Kasumi-1 (cell line): ENCODE data around the gene CLIC6.

Experiments used
- DNase-seq, 2 experiments: peaks; one replicate each; lab custom pipeline; 2025; lab: John Stamatoyannopoulos, UW

Gene CLIC6

DNA sequence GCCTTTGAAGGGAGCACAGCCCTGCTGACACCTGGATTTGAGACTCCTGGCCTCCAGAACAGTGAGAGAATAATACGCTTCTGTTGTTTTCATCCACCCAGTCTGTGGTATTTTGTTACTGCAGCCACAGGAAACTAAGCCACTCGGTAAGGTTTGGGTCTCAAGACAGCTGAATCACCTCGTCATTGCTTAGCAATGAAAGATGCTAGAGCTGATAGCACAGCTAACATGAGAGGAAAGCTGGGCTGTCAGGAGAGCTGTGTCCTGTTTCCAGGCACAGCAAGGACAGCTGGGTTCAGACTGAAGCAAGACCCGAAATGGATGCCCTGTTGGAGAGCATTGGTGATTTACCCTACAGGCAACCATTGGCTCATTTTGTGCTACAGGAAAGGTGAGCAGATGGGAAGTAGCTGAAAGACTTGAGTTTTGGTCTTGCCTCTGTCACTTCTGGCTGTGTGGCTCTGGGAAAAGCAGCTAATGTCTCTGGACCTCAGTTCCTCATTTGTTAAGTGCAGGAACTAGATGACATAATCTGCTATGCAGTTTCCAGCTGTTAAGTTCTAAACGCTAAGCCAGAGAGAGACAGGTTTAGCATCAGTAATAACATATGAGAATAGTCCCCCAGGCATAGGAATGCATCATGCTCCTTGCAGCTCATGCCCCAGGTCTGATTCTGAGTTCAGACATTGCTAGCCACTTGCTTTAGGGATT, 58.0 kb downstream of the CLIC6 start:
- DNase-seq = peak in 1 of 2 experiments; percentile 6

DNA sequence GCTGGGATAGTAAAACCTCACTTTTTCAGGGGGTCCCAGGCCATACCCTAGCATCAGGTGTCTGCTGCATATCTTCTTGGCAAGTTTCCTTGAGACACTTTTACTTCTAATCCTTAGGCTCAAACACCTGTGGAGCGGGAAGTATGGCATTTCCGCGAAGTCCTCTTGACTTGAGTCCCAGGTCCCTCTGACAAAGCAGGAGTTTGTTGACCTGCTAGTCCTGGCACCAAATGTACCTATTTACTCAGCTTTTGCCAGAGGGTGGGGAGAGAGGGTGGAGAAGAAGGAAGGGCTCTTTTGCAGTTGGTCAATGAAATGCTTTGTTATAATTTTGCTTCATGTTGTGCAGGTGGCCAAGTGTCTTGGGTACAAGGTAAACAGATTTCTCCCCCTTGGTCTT, 59.7 kb downstream of the CLIC6 start:
- no peak for DNase-seq

DNA sequence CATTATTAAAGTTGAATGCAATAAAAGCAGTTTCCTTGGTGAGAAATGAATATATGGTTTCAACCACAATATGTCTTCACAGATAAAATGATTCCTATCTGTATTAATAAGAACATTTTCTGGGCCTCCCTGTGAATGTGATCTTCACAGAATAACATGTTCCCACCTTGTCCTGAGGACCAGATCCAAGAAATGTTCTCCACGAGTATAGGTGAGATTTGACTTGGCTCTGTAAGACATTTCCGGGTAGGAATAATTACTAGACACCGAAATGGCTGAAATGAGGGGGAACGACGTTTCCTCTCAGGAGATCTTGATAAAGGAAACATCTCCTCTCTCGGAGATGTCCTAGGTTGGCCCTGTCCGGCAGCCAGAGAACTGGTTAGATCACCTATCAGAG, 61.4 kb downstream of the CLIC6 start:
- no peak for DNase-seq

DNA sequence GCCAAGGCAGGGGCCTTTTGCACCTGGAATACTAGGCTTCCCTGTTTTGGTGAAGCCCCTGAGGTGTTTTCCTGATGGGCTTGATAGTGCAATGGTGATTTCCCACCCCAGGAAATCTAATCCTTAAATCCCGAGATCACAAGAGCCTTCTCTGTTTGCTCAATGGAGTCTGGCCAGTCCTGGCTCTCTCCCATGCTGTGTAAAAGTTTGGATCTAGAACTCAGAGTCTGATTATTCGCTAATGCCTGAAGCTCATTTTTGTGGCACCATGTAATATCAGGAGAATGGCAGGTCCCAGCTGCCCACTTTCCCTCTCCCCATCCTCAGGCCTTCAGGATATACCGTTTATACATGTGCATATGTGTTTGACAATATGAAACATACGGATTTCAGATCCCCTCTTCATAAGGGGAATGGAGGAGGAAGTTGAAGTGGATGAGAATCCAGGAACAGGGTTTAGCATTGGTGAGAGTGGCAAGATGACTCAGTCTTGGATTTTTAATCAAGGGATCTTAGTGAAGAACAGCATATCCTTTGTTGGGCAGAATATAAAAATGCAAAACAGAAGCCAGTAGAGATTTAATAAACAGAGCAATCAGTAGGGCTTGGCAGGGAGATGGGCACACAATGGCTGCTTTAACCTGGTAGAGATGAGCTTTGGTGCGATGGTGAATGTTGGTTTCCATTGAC, 62.1 kb downstream of the CLIC6 start:
- DNase-seq = no peak

DNA sequence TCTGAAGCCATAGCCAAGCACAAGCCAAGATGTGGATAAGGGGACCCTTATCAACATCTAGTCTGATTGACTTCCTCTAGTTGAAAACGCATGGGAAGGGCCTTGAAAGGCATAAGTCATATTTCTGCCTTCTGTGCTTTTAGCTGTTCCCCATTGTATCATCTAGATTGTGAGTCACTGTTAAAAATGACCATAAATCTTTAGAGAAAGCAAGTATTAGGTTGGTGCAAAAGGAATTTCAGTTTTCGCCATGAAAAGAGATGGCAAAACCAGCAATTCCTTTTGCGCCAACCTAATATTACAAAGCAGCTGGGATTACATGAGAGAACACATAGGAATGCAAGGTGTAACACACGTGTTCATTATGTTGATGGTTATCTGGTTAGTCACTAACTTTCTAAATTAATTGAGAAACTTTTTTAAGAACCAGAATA, 63.6 kb downstream of the CLIC6 start:
- no peak for DNase-seq

DNA sequence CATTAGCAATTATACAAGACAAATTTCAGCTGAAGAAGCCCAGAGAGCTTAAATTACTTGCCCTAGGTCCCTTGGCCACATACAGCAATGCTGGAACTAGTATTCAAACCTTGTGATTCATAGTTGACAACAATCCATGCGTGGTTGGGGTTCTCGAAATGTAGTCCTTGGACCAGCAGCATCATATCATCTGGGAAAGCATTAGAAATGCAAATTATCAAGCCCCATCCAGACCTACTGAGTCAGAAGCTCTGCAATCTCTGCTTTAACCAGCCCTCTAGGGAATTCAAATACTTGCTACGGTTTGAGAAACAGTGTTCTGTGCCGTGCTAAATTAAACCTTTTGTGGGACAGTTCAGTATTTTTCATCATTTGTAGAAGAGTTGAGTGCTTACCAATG, 65.1 kb downstream of the CLIC6 start:
- DNase-seq = no peak

DNA sequence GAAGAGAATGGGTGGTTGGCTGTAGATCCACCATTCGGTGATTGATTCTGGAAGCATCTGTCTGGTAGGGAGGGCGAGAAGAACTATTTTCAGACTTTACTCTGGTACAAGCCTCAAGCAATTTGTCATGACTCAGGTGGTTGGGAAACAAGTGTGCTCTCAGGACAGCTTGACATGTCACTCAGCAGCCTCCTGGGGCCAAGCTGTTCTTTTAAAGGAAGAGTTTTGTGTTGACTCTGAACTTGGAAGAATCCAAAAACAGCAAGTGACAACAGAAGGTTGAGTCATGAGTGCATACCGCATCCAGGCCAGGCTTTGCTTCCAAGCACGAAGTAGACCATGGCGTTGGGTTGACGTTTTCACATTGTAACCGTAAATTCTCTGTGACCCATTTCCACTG, 65.9 kb downstream of the CLIC6 start:
- DNase-seq = no peak

DNA sequence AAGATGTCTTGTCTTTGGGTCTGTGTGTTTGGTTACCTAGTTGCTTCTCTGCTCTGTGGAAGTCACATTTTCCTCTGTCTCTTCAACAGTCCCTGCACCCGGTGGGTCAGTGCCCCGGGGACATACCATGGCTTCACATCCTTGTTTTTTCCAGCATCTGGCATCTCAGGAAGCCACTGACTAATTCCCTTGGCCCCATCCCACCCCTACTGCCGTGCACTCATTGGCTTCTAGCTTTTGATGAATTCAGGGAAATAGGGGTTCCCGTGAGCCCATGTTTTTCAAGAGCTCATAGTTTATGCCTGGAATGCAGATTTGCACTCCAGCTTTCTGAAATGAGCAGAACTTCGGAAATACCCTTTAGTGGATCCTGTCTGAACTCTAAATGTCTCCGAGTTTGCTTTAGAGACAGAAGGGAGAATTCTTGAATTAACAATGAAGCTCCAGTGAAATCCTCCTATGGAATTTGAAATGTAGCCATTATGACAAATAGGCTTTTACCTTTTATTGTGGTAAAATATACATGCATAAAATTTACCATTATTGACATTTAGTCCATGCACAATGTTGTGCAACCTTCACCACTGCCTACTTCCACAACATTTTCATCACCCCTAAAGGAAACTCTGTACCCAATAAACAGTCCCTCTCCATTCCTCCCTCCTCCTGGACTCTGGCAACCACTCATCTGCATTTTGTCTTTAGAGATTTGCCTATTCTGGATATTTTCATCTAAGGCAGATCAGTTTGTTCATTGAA, 67.5 kb downstream of the CLIC6 start:
- DNase-seq = no peak

DNA sequence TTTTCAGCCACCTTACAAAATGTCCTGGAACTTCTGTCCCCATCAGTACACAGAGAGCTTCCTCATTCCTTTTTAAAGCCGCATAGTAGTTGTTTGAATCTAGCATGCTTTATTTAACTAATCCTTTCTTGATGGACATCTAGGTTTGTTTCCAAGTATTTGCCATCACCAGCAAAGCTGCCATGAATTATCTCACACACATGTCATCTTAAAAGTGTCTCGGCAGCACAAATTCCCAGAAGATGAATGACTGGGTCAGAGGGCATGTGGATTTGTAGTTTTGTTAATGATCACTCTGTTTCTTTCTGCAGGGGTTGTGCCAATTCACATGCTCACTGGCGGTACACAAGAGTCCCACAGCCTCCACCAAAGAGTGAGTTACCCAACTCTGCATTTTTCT, 68.3 kb downstream of the CLIC6 start:
- DNase-seq = no peak

DNA sequence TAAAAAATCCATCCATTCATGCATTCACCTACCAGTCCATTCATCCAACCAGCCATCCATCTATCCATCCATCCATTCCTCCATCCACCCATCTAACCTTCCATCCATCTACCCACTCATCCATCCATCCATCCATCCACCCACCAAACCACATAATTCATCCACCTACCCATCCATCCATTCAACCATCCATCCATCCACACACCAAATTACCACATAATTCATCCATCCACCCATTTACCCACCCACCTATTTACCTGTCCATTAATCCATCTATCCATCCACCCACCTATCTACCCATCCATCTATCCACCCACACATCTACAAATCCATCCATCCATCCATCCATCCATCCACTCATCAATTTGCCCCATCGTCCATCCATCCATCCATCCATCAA, 71.4 kb downstream of the CLIC6 start:
- no peak for DNase-seq

DNA sequence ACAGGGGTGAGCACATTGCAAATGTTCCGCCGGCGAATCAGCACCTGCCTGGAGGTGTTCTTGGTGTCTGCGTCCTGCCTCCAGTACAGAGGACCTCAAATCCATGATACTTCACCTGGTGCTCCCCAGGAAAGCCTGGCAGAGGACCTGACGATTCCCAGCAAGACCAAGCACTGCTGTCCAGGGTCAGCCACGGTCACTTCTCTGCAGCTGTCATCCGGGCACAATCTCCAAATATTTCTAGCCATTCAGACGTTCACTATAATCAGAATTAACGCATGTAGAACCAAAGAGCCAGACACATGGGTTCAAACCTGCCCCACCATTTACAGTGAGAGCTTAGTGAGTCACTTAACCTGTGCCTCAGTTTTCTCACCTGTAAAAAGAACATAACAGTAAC, 74.5 kb downstream of the CLIC6 start:
- no peak for DNase-seq

DNA sequence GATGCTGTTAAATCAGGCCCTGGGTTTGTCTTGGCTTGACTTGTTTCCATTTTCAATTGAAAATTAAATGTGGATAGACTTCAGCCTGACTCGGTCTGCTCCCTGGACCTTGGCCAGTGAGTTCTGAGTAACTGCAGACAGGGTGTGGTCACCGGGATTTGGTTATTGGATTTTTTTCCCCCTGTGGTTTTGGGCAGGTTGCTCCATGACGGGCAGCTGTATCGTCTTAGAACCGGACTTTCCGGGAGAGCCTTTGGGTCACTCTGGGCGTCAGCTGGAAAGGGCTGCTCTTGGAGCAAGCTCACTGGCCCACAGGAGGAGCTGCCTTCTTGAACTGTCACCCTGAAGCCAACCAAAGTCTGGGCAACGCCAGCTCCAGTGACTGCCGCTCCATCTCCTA, 75.0 kb downstream of the CLIC6 start:
- no peak for DNase-seq

DNA sequence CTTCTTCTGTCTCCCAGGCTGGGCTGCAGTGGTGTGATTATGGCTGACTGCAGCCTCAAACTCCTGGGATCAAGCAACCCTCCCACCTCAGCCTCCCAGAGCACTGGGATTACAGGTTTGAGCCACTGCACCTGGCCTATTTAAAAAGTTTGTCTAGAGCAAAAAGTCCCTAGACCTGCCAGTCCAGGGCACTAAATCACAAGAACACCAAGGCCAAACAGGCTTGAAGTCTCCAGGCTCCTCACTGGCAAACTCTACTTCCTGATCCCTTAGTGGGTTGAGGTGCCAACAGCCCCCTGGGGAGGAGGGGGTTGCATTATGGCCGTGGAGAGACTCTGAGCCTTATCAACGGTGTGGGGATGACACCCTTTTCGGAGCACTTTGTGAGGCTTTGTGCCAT, 76.0 kb downstream of the CLIC6 start:
- no peak for DNase-seq

DNA sequence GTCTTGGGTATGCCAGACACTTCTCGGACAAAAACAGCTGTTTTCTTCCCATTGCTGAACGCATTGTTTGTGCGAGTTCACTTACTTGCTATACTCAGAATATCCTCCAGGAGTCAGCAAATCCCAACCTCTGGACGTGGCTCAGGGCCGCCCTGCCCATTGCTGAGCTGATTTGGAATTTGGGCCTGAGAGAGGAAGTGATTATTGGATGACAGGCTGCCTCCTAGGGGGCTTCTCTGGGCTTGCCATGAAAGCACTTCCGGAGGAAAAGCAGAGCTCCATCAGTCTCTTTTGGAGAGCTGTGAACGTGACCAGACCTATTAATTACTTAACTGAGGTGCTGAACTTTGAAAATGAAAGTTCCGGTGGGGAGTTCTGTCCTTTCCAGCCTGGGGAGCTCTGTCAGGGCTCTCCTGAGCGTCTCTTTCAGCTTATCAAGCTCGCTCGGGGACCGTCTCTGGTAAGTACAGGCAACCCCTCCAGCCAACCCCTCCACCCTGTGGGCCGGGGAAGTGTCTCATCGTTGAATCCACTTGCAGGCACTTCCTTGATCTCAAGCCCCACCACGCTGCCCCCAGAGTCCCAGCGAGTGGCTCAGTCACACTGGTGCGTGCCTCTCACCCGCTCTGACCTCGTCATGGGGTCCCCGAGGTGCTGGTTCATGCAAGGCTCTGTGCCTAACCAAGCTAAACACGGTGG, 76.9 kb downstream of the CLIC6 start:
- peak; percentile 86 to 87 for DNase-seq

DNA sequence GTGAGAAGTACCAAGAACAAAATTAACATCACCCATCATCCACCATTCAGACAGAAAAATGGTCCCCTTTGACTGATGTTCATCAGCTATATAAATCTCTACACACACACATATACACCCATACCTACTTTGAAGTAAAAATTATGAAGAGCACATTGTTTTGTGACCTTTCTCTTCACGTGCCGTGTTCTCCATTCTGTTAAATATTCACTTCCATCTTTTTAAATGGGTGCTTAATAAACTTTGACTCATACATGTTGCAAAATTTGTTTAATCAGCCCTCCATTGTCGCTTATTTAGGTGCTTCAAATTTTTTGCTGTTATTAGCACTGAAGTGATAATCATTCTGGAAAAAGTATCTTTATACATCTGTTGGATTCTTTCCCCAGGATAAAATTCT, 80.1 kb downstream of the CLIC6 start:
- DNase-seq = no peak

DNA sequence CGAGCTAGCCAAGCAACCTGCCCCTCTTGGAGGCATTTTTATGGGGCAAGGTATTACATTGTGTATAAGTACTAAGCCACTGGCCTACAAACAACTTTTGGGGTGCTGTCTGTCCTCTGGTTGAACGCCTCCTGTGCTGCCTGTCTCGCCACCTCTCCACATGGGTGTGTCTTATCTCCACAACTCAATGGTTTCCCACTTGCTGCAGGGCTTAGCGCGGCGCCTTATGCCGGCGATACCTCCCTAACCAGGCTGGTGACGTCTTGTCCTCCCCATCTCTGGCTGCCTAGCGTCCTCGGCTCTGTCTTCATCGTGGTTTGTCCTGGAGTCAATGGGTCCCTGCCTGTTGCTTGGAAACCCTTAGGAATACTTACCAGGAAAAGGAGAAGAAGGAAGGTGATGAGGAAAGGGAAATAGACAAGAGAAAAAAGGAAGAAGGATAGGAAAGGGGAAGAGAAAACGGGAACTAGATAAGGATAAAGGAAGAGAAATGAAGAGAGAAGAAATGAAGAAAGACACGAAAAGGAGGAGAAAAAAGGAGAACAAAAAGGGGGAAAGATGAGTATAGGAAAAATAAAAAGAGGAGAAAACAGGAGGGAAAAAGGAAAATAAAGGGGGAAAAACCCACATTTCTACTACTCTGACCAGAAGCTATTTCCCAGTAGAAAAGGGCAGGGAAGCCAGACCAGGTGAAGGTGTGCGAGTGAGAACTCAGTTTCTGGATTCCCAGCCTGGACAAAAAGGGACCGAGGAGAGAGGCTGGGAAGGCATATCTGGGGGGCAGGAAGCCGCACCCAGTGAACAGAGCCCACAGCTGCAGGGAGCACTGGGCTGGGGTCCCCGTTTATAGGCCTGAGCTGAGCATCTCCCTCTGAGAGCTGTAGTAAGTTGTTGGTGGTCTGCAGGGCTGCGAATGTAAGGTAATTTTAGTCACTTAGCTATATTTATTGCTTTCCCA, 86.2 kb downstream of the CLIC6 start:
- no peak for DNase-seq

DNA sequence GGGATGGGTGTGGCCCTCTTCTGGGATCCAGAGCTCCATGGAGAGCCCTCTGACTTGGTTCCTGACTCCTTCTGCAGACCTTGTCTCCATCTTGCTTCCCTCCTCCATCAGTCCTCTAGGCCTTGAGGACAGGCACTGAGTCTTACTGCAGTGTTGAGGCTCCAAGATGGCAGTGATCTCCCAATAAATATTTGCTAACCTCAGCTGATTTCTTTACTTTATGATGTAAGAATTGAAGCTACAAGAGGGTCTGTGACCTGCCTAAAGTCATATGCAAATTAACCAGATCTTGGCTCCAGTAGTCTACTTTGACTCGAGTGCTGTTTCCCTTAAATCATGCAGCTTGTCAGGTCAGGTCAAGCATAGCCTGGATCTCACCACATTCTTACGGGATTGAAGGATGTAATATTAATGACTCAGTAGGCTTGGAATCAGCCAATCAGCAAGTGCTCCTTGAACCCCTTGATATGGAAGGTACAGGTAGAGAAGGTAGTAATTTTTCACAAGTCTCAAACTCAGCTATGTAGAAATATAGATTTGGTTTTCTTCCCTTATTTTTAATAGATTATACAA, 93.0 kb downstream of the CLIC6 start:
- no peak for DNase-seq

DNA sequence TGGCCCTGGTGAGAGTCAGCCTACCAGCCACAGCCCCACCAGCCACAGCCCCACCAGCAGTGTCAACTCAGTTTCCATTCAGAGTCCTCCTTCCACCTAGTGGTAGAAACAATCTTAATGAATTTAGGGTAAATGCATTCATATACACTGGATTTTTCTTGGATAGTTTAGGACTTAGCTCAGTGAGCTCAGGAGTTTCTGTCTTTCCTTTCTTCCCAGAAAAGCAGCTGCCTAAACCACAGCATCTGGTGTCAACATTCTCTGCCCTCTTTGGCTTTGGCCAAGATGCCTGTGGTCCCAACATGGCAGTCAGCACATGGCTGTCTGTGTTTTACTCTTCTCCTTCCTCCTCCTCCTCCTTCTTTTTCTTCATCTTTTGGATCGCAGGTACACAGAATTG, 94.0 kb downstream of the CLIC6 start:
- DNase-seq = no peak

DNA sequence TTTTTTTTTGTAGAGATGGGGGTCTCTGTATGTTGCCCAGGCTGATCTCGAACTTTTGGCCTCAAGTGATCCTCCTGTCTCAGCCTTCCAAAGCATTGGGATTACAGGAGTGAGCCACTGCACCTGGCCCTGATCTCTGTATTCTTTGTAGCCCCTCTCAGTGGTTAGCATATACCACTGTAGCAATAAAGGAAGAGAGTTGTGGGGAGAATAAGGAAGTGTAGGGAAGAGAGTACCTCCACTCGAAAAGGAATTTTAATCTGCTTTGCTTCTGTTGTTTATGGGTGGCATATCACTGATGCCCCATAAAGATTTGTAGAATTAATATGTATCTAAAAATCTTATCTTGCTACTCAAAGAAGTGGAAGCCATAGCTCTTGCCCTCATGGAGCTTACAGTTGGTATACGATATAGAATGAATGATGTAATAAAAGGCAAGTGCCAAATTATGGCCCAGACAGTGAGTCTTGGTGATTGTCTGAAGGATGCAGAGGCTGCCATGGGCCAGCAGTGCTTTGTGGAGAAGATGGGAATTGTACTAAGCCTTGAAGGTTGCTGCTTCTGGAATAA, 96.0 kb downstream of the CLIC6 start:
- no peak for DNase-seq

DNA sequence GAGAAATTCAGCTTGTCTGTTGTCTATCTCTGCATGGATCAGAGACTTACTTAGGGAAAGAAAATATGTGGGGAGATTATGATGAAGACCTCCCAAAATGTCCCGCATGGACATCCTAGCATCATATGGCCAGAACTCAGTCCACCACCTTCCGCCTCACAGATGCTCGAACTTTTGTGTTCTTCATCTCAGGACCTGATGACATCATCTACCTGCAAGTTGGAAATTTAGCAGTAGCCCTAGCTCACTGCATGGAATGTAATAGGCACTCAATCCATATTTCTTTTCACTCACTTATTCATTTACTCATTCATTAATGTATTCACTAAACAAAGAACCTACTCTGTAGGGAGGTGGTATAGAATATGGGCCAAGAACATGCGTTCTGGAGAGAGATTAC, 96.8 kb downstream of the CLIC6 start:
- DNase-seq = no peak

DNA sequence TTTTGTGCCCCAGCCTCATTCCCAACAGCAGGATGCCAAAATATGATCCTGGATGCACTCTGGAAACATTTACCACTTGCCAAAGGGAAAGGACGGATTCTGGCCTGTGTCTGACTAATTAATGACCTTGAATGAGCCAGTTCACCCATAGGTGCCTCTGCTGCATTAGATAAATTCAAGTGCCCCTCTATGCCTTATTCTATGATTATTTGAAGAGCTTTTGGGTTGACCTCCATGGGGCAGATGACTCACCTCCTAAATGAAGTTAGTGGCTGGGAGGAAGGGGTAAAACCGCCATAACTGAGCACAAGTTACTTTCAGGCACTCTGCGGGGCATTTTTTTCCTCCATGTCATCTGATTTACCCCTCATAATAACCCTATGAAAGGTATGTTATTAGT, 98.1 kb downstream of the CLIC6 start:
- DNase-seq = no peak
